ENCODE measurements around the gene ABHD8. TPM values are rescaled to one million over a fixed set of nuclear protein-coding genes. Genes with fewer than 3 reads are reported as not detected.

ABHD8 gene
- total and polyA plus RNA-seq, 2 of the 13 experiments (the other 11 are each of a cell fraction or from before 2014, with no cell fraction given): 6.3 to 7.2 TPM

DNA sequence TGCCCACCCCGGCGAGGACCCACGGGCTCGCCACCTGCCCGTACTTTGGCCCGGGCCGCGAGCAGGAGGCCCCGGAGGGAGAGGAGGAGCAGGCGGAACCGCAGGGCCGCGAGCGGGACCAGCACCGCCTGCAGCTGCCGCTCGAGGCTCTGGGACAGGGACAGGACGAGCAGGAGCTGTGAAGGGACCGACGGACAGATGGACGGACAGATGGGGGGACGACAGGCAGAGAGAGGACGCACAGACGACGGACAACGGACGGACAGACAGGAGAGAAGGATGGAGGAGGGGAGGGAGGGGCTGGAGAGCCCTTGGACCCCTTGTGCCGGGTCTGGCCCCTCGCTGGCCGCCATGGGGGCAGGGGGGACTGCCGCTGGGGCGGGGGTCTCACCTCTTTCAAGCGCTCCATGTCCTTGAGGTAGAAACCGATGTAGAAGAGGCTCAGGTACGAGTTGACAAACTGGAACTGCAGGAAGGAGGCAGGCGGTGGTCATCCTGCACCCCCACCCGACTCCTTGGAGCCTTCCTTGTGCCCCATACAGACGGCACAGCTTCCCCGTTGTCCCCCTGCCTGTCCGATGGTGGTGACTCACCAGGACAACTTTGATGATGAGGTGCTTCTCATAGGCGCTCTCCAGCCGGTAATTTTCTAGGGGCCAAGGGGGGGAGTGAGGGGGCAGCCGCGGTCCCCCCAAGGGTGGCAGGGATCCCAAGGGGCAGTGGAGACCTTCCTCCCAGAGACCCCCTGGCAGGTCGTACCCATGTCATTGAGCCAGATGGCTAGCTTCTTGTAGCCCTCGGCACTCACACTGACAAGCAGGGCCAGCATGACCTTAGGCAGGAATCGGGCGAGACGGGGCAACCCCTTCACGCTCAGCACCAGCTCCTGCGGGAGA is 26.4 kb upstream of the ABHD8 start:
- Histone ChIP-seq H3K4me3 (replicated peaks in 1 of 3; ENCODE audit: insufficient read depth in 1 of 3, low read depth in 2 of 3, low read length in 3 of 3) (no peak overlapping the region), H2AFZ (ENCODE audit: low read length) (no peak overlapping the region), H3K4me1 (ENCODE audit: insufficient read depth, low read length) (peaks cover 26% of the 10 kb centered on the region), H3K79me2 (ENCODE audit: insufficient read depth, low read length) (no peaks in the 10 kb centered on the region), H4K20me1 (ENCODE audit: insufficient read depth, low read length) (no peaks in the 10 kb centered on the region), H3K4me2 (ENCODE audit: low read depth, low read length) (no peak overlapping the region), H3K36me3 (replicated peaks in 1 of 2; ENCODE audit: control insufficient read depth in 1 of 2, insufficient read depth in 2 of 2, low read length in 2 of 2) (no peaks in the 10 kb centered on the region), H3K9me3 (ENCODE audit: low read length) (no peaks in the 10 kb centered on the region), H3K9ac (ENCODE audit: insufficient read depth, low read depth, low read length) (no peak overlapping the region), H3K27me3 (ENCODE audit: control insufficient read depth in 1 of 2, insufficient read depth in 2 of 2, low read length in 2 of 2) (no peaks in the 10 kb centered on the region), H3K27ac (ENCODE audit: extremely low read length, insufficient read depth, low read length) (no peak overlapping the region)
- CTCF ChIA-PET (ENCODE audit: low intra/inter-chr PET ratio, low total read pairs): no interaction called here
- intact Hi-C loops (cut with micrococcal nuclease; ENCODE audit: unreplicated experiment) (no loop called here), in situ Hi-C loops (cut with HindIII; ENCODE audit: extremely low pct_ligation_motif_present, low pct_unique_long_range_greater_than_20kb) (no loop called here)
- POLR2A ChIA-PET: no interaction called here
- no peak for ATAC-seq
- FAIRE-seq: no peak
- DNase-seq (ENCODE audit: low spot score): no peak
- TF ChIP-seq ZFP82 (CRISPR knock-in tag; IDR thresholded peaks at IDR 0.05; ENCODE audit: borderline replicate concordance) (no peak), NR2F2 (IDR thresholded peaks at IDR 0.05; ENCODE audit: borderline replicate concordance, low read depth) (no peak), GABPA (IDR thresholded peaks at IDR 0.05; ENCODE audit: low read depth, low read length) (no peak), GABPA (CRISPR knock-in tag; IDR thresholded peaks at IDR 0.05; ENCODE audit: low read depth) (no peak)
- TF ChIP-seq, protein P1, sequence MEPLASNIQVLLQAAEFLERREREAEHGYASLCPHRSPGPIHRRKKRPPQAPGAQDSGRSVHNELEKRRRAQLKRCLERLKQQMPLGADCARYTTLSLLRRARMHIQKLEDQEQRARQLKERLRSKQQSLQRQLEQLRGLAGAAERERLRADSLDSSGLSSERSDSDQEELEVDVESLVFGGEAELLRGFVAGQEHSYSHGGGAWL (CRISPR knock-in tag; IDR thresholded peaks at IDR 0.05): no peak
- TF ChIP-seq, protein P2, sequence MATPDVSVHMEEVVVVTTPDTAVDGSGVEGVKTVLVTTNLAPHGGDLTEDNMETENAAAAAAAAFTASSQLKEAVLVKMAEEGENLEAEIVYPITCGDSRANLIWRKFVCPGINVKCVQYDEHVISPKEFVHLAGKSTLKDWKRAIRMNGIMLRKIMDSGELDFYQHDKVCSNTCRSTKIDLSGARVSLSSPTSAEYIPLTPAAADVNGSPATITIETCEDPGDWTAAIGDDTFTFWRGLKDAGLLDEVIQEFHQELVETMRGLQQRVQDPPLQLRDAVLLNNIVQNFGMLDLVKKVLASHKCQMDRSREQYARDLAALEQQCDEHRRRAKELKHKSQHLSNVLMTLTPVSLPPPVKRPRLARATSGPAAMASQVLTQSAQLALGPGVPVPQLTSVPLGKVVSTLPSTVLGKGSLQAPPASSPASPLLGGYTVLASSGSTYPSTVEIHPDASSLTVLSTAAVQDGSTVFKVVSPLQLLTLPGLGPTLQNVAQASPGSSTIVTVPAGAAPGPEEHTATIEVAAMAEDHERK (CRISPR knock-in tag; IDR thresholded peaks at IDR 0.05; ENCODE audit: low read depth): no peak
- TF ChIP-seq, protein P3, sequence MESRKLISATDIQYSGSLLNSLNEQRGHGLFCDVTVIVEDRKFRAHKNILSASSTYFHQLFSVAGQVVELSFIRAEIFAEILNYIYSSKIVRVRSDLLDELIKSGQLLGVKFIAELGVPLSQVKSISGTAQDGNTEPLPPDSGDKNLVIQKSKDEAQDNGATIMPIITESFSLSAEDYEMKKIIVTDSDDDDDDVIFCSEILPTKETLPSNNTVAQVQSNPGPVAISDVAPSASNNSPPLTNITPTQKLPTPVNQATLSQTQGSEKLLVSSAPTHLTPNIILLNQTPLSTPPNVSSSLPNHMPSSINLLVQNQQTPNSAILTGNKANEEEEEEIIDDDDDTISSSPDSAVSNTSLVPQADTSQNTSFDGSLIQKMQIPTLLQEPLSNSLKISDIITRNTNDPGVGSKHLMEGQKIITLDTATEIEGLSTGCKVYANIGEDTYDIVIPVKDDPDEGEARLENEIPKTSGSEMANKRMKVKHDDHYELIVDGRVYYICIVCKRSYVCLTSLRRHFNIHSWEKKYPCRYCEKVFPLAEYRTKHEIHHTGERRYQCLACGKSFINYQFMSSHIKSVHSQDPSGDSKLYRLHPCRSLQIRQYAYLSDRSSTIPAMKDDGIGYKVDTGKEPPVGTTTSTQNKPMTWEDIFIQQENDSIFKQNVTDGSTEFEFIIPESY (CRISPR knock-in tag; IDR thresholded peaks at IDR 0.05): peak; percentile 61; the same call in 1 of the 2 replicates
- WGBS (ENCODE audit: low lambda C conversion rate): 96% methylated on average over 40 of the region's 51 CpGs
- no TSS peak for BruUV-seq (replicated peaks)
